ENCODE measurements around the gene NUDT4.

DNA sequence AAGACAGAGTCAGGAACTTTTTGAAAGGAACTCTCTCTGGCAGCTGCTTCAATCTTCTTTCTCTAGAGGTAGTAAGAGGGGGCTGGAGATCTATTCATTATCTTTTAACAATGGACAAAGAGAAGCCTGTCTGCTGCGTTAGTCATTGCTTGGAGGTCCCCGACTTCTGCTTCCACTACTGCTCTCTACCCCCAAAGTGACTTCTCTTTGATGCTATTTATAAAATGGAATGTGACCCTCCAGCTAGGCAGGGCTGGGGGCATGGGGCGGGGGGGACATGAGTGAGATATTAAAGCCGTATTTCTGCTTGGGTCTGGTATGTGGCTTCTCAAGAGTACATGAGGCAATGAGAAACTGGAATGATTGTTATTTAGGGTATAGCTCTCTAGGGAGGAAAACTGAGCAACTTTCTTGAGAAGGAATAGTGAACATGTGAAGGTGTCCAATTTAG lies 41.4 kb upstream of the NUDT4 start:
- TF ChIP-seq, protein P1, sequence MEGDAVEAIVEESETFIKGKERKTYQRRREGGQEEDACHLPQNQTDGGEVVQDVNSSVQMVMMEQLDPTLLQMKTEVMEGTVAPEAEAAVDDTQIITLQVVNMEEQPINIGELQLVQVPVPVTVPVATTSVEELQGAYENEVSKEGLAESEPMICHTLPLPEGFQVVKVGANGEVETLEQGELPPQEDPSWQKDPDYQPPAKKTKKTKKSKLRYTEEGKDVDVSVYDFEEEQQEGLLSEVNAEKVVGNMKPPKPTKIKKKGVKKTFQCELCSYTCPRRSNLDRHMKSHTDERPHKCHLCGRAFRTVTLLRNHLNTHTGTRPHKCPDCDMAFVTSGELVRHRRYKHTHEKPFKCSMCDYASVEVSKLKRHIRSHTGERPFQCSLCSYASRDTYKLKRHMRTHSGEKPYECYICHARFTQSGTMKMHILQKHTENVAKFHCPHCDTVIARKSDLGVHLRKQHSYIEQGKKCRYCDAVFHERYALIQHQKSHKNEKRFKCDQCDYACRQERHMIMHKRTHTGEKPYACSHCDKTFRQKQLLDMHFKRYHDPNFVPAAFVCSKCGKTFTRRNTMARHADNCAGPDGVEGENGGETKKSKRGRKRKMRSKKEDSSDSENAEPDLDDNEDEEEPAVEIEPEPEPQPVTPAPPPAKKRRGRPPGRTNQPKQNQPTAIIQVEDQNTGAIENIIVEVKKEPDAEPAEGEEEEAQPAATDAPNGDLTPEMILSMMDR (conservative IDR thresholded peaks at IDR 0.05) = no peak
- no peak for TF ChIP-seq EZH2 (IDR thresholded peaks at IDR 0.05; ENCODE audit: low read depth)

Measured in PC-9 (cell line).